Activated gamma-delta T cell treated with Interleukin-2 at 50 U/mL for 16 hours (primary cell): ENCODE measurements around the gene ASCC1.
"Not testable (repeated sequence)": the region's sequence is repeated elsewhere in the genome, so short reads cannot be mapped to it uniquely, and the experiment has no call there.

ENCODE experiments used
- DNase-seq: peaks from one replicate; pipeline ENCODE4 v3.0.0-alpha.2; 2020

Gene ASCC1

GRCh38 chr10:72215611-72216549 is at the start of gene ASCC1, which contains the start of gene ANAPC16:
Gene ASCC1 (minus strand): TSS chr10:72216276. CDS start chr10:72213298, 2,978 bp downstream.
Gene ANAPC16 (plus strand): TSS chr10:72216012. CDS start chr10:72223915, 7,903 bp downstream.
- DNase-seq, result peak; percentile 94

- no peak for DNase-seq
Observed at GRCh38 chr10:72265508-72265907, 49.4 kb upstream of the ASCC1 start.

GRCh38 chr10:72264536-72264935 is 48.5 kb upstream of the ASCC1 start:
- no peak for DNase-seq

GRCh38 chr10:72263613-72264241 is 47.7 kb upstream of the ASCC1 start:
- DNase-seq, result peak; percentile 27

- DNase-seq, result no peak
Observed at GRCh38 chr10:72261784-72262404, 45.8 kb upstream of the ASCC1 start.

- peak; percentile 36 for DNase-seq
Observed at GRCh38 chr10:72260976-72261783, 45.1 kb upstream of the ASCC1 start.

GRCh38 chr10:72260239-72260975 is 44.3 kb upstream of the ASCC1 start:
- DNase-seq, result peak; percentile 78

- DNase-seq, result no peak
Observed at GRCh38 chr10:72259491-72260238, 43.6 kb upstream of the ASCC1 start.

- DNase-seq, result no peak
Observed at GRCh38 chr10:72258617-72259016, 42.5 kb upstream of the ASCC1 start.

GRCh38 chr10:72257051-72257892 is 41.2 kb upstream of the ASCC1 start:
- DNase-seq, result no peak

- no peak for DNase-seq
Observed at GRCh38 chr10:72255977-72256729, 40.1 kb upstream of the ASCC1 start.

GRCh38 chr10:72254813-72255568 is 38.9 kb upstream of the ASCC1 start:
- DNase-seq, result peak; percentile 34

GRCh38 chr10:72253578-72253977 is 37.5 kb upstream of the ASCC1 start:
- no peak for DNase-seq

GRCh38 chr10:72252972-72253371 is 36.9 kb upstream of the ASCC1 start:
- no peak for DNase-seq

- DNase-seq, result no peak
Observed at GRCh38 chr10:72251635-72252034, 35.6 kb upstream of the ASCC1 start.

- no peak for DNase-seq
Observed at GRCh38 chr10:72250666-72251065, 34.6 kb upstream of the ASCC1 start.

- DNase-seq, result not testable (repeated sequence)
Observed at GRCh38 chr10:72249176-72249862, 33.2 kb upstream of the ASCC1 start.
